Upper lobe of right lung (tissue), 1 donor: ENCODE results near the gene NME8. TPM values are rescaled to one million over a fixed set of nuclear protein-coding genes. Genes with fewer than 3 reads are reported as not detected.

Source experiments
- ATAC-seq: fragments of 200-7000 bp; cut with Tn5 transposase; one replicate; pipeline ENCODE4 v1.9.1; 2020; ENCODE audit warnings: mild to moderate bottlenecking, moderate library complexity
- DNase-seq: peaks from one replicate; pipeline ENCODE4 v3.0.0-alpha.2; 2020
- H3K27ac ChIP-seq: fragments of 200-600 bp; one replicate; pipeline ENCODE4 v1.8.0; 2022
- H3K27me3 ChIP-seq: fragments of 200-600 bp; one replicate; pipeline ENCODE4 v1.8.0; 2022; ENCODE audit warnings: mild to moderate bottlenecking
- H3K36me3 ChIP-seq: fragments of 200-600 bp; one replicate; pipeline ENCODE4 v1.8.0; 2022
- H3K4me1 ChIP-seq: fragments of 200-600 bp; one replicate; pipeline ENCODE4 v1.8.0; 2022
- H3K4me3 ChIP-seq: fragments of 200-600 bp; one replicate; pipeline ENCODE4 v1.8.0; 2022; ENCODE audit warnings: mild to moderate bottlenecking
- H3K9me3 ChIP-seq: fragments of 200-600 bp; one replicate; pipeline ENCODE4 v1.8.0; 2022
- intact Hi-C: fragments of 100-400 bp; cut with DNase I; formaldehyde crosslinking; loops from one replicate; pipeline ENCODE4 v1.11.0; 2022
- total RNA-seq: library from RNA; stranded (reverse); fragmentation: NEBNext Ultra II Directional; extraction: Animal tissue kit (Norgen Biotek cat#: 25700); gene quantifications from one replicate; pipeline ENCODE4 v1.2.1, GENCODE V29; 2021
- TF ChIP-seq, protein P1 (sequence below): fragments of 200-600 bp; IDR thresholded peaks from one replicate; pipeline ENCODE4 v1.8.0; 2022; ENCODE audit warnings: antibody characterized with exemption
- donor health status: DM: no; HTN: yes; CAD: no; lungs with severe emphysema.

The NME8 gene
- total RNA-seq, 1 donor from 2014 or later = 2.1 TPM

DNA sequence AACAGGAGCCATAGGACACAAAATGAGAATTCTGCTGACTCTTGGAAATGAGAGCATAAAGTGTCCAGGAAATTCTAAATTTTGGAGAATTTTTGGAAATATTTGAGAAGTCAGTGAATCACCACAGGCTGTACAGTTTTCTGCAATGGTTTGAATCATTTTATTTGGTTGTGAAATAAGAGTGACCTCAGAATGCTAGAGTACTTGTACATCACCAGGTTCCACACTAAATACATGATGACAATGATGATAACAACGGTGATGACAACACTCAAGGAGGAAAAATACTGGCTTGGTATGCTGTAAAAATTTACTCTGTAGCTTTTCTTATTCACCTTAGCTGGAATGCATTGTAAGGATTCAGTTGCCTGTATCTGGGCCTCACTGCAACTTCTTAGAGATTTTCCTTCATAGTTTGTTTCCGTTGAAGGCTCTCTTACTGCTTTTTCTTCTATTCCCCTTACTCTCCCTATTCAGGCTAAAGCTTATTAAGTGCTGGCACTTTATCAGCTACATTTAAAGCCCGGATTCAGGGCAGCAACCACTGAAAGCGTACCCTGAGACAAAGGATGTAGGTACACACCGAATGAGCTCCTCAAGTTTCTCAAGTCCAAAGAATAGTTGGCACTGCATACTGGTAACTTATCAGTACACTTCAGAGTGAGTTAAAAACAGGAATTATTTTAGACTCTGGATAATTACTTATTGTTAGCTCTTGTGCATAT lies 30.2 kb upstream of the NME8 start:
- no peaks in the 10 kb centered on the region for H3K9me3 ChIP-seq
- H3K4me1 ChIP-seq = no peaks in the 10 kb centered on the region
- no peaks in the 10 kb centered on the region for H3K36me3 ChIP-seq
- no peak overlapping the region for H3K27ac ChIP-seq
- H3K27me3 ChIP-seq = no peaks in the 10 kb centered on the region
- H3K4me3 ChIP-seq = no peak overlapping the region
- ATAC-seq (no peak), DNase-seq (no peak)
- intact Hi-C loops = no loop called here
- TF ChIP-seq, protein P1, sequence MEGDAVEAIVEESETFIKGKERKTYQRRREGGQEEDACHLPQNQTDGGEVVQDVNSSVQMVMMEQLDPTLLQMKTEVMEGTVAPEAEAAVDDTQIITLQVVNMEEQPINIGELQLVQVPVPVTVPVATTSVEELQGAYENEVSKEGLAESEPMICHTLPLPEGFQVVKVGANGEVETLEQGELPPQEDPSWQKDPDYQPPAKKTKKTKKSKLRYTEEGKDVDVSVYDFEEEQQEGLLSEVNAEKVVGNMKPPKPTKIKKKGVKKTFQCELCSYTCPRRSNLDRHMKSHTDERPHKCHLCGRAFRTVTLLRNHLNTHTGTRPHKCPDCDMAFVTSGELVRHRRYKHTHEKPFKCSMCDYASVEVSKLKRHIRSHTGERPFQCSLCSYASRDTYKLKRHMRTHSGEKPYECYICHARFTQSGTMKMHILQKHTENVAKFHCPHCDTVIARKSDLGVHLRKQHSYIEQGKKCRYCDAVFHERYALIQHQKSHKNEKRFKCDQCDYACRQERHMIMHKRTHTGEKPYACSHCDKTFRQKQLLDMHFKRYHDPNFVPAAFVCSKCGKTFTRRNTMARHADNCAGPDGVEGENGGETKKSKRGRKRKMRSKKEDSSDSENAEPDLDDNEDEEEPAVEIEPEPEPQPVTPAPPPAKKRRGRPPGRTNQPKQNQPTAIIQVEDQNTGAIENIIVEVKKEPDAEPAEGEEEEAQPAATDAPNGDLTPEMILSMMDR = no peak

DNA sequence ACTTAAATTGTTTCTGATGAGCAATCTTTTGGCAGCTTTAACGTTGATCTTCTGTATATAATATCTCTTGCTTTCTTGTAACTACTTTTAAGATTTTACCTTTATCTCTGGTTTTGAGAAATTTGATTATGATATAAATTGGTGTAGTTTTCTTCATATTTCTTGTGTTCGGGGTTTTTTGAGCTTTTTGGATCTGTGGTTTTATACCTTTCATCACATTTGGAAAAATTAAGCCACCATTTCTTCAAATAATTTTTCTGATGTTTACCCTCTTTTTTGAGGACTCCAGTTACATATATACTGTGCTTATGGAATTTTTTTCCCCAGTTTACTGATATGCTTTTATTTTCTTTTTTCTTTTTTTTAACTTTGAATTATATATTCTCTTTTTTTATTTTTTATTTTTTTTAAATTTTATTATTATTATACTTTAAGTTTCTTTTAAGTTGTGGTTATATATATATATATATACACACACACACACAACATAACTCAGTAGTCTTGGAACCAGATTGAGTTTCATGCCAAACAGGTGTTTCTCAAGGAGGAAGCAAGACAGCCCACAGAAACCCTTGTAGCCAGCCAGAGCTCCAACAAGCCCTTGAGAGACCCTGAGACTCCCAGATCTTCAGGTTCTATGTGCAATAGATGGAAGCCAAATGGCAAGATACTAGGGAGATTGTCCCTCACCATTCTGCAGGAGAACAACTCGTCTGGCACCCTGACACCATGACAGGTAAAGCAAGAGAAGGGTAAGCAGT lies 27.5 kb upstream of the NME8 start:
- intact Hi-C loops = no loop called here
- no peak overlapping the region for H3K4me3 ChIP-seq
- H3K4me1 ChIP-seq = no peaks in the 10 kb centered on the region
- ATAC-seq = no peak
- no peaks in the 10 kb centered on the region for H3K27me3 ChIP-seq
- no peaks in the 10 kb centered on the region for H3K36me3 ChIP-seq
- H3K27ac ChIP-seq = no peak overlapping the region
- no peaks in the 10 kb centered on the region for H3K9me3 ChIP-seq
- TF ChIP-seq, protein P1 = no peak
- DNase-seq = no peak

DNA sequence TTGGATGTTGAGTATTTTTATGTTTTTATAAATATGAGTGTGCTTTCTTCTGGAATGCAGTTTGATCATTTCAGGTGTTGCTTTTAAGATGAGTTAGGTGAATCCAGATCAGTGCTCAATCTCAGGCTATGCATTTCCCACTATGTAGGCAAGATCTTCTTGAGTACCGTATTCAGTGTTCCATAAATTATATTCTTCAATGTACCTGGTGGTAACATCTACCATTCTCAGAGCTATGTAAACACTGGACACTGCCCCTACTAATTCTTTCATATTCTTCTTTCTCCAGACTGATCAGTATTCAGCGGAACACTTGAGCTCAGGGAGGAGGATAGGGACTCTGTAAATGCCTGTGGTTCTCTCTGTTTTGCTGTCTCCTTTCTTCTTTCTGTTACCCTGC lies 25.5 kb upstream of the NME8 start:
- TF ChIP-seq, protein P1 = no peak
- intact Hi-C loops = no loop called here
- DNase-seq = no peak
- Histone ChIP-seq H3K27ac (no peak overlapping the region), H3K36me3 (no peaks in the 10 kb centered on the region), H3K4me1 (no peaks in the 10 kb centered on the region), H3K9me3 (no peaks in the 10 kb centered on the region), H3K27me3 (no peaks in the 10 kb centered on the region), H3K4me3 (no peak overlapping the region)
- no peak for ATAC-seq

DNA sequence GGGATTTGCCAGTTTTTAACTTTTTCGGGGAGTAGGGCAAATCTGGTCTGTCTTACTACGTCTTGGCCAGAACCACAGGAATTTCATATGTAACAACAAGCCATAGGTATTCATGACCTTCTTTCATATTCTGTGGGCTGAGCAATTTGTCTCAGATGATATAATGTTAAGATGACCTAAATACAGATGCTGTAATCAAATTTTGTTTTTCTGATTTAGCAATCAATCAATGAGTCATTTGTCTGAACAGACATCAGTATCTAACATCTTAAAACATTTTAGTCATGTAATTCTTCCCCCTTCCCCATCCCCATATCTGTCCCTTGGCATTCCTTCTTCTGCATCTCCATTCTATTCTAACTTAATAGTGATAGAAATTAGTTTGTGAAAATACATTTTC lies 24.8 kb upstream of the NME8 start:
- no peak overlapping the region for H3K4me3 ChIP-seq
- TF ChIP-seq, protein P1 = no peak
- H3K27ac ChIP-seq = no peak overlapping the region
- no peaks in the 10 kb centered on the region for H3K4me1 ChIP-seq
- H3K27me3 ChIP-seq = no peaks in the 10 kb centered on the region
- ATAC-seq (no peak), DNase-seq (no peak)
- no peaks in the 10 kb centered on the region for H3K9me3 ChIP-seq
- H3K36me3 ChIP-seq = no peaks in the 10 kb centered on the region
- intact Hi-C loops = no loop called here

DNA sequence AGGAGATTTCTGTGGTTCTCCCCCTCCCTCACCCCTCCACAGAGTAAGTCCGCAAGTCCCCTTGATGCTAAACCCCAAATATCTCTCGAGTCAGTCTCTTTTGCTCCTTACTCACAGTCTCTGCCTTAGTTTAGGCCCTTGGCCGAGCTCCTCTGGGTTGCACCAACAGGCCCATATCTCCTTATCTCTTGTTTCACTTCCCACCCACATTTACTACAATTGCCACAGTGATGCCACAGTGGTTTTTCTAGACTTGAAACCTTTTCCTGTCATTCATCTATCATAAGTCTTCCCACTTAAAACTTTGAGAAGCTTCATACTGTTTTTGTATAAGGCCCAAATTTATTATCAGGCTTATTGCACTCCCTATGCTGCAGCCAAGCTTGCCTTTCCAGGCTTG lies 23.4 kb upstream of the NME8 start:
- Histone ChIP-seq H3K9me3 (no peaks in the 10 kb centered on the region), H3K27ac (no peak overlapping the region), H3K4me1 (no peaks in the 10 kb centered on the region), H3K4me3 (no peak overlapping the region), H3K27me3 (no peaks in the 10 kb centered on the region), H3K36me3 (no peaks in the 10 kb centered on the region)
- ATAC-seq (no peak), DNase-seq (no peak)
- intact Hi-C loops = no loop called here
- TF ChIP-seq, protein P1 = no peak
